Fibroblast of peridontal ligament (primary cell): ENCODE data around the gene NELL1.

Experiments
- DNase-seq: peaks from one replicate; pipeline ENCODE4 v3.0.0-alpha.2; 2010; ENCODE audit errors: extremely low read depth

The NELL1 gene

GRCh38 chr11:20874358-20874757 lies 205.0 kb downstream of the NELL1 start:
- no peak for DNase-seq

GRCh38 chr11:20875889-20876288 lies 206.5 kb downstream of the NELL1 start:
- no peak for DNase-seq

GRCh38 chr11:20876738-20877137 lies 207.4 kb downstream of the NELL1 start:
- no peak for DNase-seq

GRCh38 chr11:20880094-20880493 lies 210.7 kb downstream of the NELL1 start:
- DNase-seq = no peak

- DNase-seq = no peak
Measured at GRCh38 chr11:20881328-20882079, 212.1 kb downstream of the NELL1 start.

- no peak for DNase-seq
Measured at GRCh38 chr11:20887137-20887536, 217.8 kb downstream of the NELL1 start.

- no peak for DNase-seq
Measured at GRCh38 chr11:20894296-20894695, 224.9 kb downstream of the NELL1 start.

- DNase-seq = no peak
Measured at GRCh38 chr11:20909995-20910726, 240.8 kb downstream of the NELL1 start.

GRCh38 chr11:20910733-20911132 lies 241.3 kb downstream of the NELL1 start:
- no peak for DNase-seq

GRCh38 chr11:20912065-20912821 lies 242.9 kb downstream of the NELL1 start:
- no peak for DNase-seq

- no peak for DNase-seq
Measured at GRCh38 chr11:20912922-20913512, 243.6 kb downstream of the NELL1 start.

GRCh38 chr11:20917306-20917705 lies 247.9 kb downstream of the NELL1 start:
- DNase-seq = no peak

- DNase-seq = no peak
Measured at GRCh38 chr11:20926799-20927540, 257.6 kb downstream of the NELL1 start.

- DNase-seq = no peak
Measured at GRCh38 chr11:20931029-20931428, 261.6 kb downstream of the NELL1 start.

- DNase-seq = no peak
Measured at GRCh38 chr11:20933086-20933485, 263.7 kb downstream of the NELL1 start.

GRCh38 chr11:20933958-20934357 lies 264.6 kb downstream of the NELL1 start:
- DNase-seq = no peak

GRCh38 chr11:20934516-20934915 lies 265.1 kb downstream of the NELL1 start:
- DNase-seq = no peak

GRCh38 chr11:20937826-20938225 lies 268.4 kb downstream of the NELL1 start:
- no peak for DNase-seq

GRCh38 chr11:20949585-20949984 lies 280.2 kb downstream of the NELL1 start:
- DNase-seq = no peak

- DNase-seq = no peak
Measured at GRCh38 chr11:20962581-20962980, 293.2 kb downstream of the NELL1 start.

- no peak for DNase-seq
Measured at GRCh38 chr11:20963596-20963995, 294.2 kb downstream of the NELL1 start.
